Activated CD8-positive, alpha-beta T cell treated with anti-CD3 and anti-CD28 coated beads for 36 hours (primary cell): ENCODE data around the gene UBE2A. TPM values are rescaled to one million over a fixed set of nuclear protein-coding genes. Genes with fewer than 3 reads are reported as not detected.

Experiments used
- ATAC-seq: fragments of 200-7000 bp; cut with Tn5 transposase; one replicate; pipeline ENCODE4 v1.10.0; 2021; ENCODE audit warnings: mild to moderate bottlenecking, moderate library complexity
- CTCF ChIA-PET: fragments of 350-600 bp; sonication (Branson Sonifier 250); formaldehyde crosslinking; loops from one replicate; lab custom pipeline; 2021; ENCODE audit warnings: antibody characterized with exemption; lab: Charles Lee
- POLR2A ChIA-PET: fragments of 350-600 bp; sonication (Branson Sonifier 250); formaldehyde crosslinking; loops from one replicate; lab custom pipeline; 2021; ENCODE audit warnings: antibody characterized with exemption; lab: Charles Lee
- DNase-seq: peaks from one replicate; pipeline ENCODE4 v3.0.0-alpha.2; 2020
- H3K27ac Mint-ChIP-seq: one replicate; pipeline ENCODE4 v1.8.0; 2021; ENCODE audit warnings: mild to moderate bottlenecking, mixed read lengths
- H3K27me3 Mint-ChIP-seq: one replicate; pipeline ENCODE4 v1.8.0; 2021; ENCODE audit warnings: mixed read lengths
- H3K36me3 Mint-ChIP-seq: one replicate; pipeline ENCODE4 v1.8.0; 2021; ENCODE audit warnings: low read depth, mixed read lengths
- H3K4me1 Mint-ChIP-seq: one replicate; pipeline ENCODE4 v1.8.0; 2021; ENCODE audit warnings: low read depth, mixed read lengths
- H3K4me3 Mint-ChIP-seq: one replicate; pipeline ENCODE4 v1.8.0; 2021; ENCODE audit warnings: mild to moderate bottlenecking, moderate library complexity, mixed read lengths
- H3K9me3 Mint-ChIP-seq: one replicate; pipeline ENCODE4 v1.8.0; 2021; ENCODE audit warnings: mixed read lengths
- intact Hi-C: fragments of 100-400 bp; cut with micrococcal nuclease; formaldehyde crosslinking; loops from one replicate; pipeline ENCODE4 v1.10.0; 2022
- total RNA-seq, 2 experiments: library from RNA; stranded (reverse); gene quantifications; one replicate each; pipeline ENCODE4 v1.2.3, GENCODE V29; 2021
- TF ChIP-seq, protein P1 (sequence below): fragments of 200-600 bp; IDR thresholded peaks from one replicate; pipeline ENCODE4 v1.8.0; 2022; ENCODE audit warnings: antibody characterized with exemption, mild to moderate bottlenecking

Gene UBE2A
- total RNA-seq, 2 experiments from 2014 or later: 50.9 to 52.4 TPM

DNA sequence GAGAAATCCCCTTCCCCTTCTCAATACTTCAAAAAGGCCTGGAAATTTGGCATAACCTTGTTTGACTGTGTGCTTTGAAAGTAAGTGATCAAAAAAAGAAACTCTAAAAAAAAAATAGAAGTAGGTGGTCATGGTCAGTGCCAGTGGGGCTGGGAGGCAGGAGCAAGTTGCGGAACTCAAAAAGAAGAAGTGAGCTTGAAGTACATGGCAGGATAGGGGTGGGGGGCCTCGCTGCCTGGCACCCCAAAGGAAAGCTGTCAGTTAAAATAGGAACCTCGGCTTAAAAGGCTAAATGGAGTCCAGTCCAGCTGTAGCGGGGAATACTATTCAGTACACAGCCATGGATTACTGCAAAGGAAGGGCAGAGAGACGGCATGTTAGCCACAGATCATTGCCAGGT, 44.1 kb downstream of the UBE2A start:
- peak overlapping the region; percentile 25 for H3K27ac Mint-ChIP-seq
- peaks cover 8% of the 10 kb centered on the region for H3K4me1 Mint-ChIP-seq
- ATAC-seq (no peak), DNase-seq (no peak)
- intact Hi-C loops: no loop called here
- no peak overlapping the region for H3K4me3 Mint-ChIP-seq
- ChIA-PET CTCF (interaction anchor here (1.5 to 1.7 kb wide), 2 partner anchors 9 to 12 kb away, joined by 5 to 11 read pairs; partner anchors contain the start of gene NKRF), POLR2A (interaction anchor here (0.6 to 3.0 kb wide), 2 partner anchors 12 to 28 kb away, joined by 3 to 11 read pairs; partner anchors contain the start of gene NKRF)
- no peaks in the 10 kb centered on the region for H3K27me3 Mint-ChIP-seq
- no peaks in the 10 kb centered on the region for H3K9me3 Mint-ChIP-seq
- TF ChIP-seq, protein P1, sequence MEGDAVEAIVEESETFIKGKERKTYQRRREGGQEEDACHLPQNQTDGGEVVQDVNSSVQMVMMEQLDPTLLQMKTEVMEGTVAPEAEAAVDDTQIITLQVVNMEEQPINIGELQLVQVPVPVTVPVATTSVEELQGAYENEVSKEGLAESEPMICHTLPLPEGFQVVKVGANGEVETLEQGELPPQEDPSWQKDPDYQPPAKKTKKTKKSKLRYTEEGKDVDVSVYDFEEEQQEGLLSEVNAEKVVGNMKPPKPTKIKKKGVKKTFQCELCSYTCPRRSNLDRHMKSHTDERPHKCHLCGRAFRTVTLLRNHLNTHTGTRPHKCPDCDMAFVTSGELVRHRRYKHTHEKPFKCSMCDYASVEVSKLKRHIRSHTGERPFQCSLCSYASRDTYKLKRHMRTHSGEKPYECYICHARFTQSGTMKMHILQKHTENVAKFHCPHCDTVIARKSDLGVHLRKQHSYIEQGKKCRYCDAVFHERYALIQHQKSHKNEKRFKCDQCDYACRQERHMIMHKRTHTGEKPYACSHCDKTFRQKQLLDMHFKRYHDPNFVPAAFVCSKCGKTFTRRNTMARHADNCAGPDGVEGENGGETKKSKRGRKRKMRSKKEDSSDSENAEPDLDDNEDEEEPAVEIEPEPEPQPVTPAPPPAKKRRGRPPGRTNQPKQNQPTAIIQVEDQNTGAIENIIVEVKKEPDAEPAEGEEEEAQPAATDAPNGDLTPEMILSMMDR: no peak
- H3K36me3 Mint-ChIP-seq: peaks cover 6% of the 10 kb centered on the region

GRCh38 chrX:119622356-119623232, 48.2 kb downstream of the UBE2A start:
- CTCF ChIA-PET: interaction anchor here (1.4 kb wide), 1 partner anchor 13 kb away, joined by 6 read pairs; no protein-coding TSS in a partner anchor
- no peak for ATAC-seq
- Mint-ChIP-seq H3K4me1 (peaks cover 4% of the 10 kb centered on the region), H3K36me3 (peaks cover 10% of the 10 kb centered on the region), H3K9me3 (no peaks in the 10 kb centered on the region), H3K27ac (peak overlapping the region; percentile 25), H3K27me3 (no peaks in the 10 kb centered on the region), H3K4me3 (no peak overlapping the region)
- POLR2A ChIA-PET: no interaction called here
- intact Hi-C loops: no loop called here
- DNase-seq: no peak
- TF ChIP-seq, protein P1: no peak

- ChIA-PET CTCF (interaction anchor here (2.2 kb wide), 1 partner anchor 14 kb away, joined by 5 read pairs; no protein-coding TSS in a partner anchor), POLR2A (no interaction called here)
- TF ChIP-seq, protein P1: no peak
- Mint-ChIP-seq H3K9me3 (no peaks in the 10 kb centered on the region), H3K4me1 (peaks cover 2% of the 10 kb centered on the region), H3K4me3 (no peak overlapping the region), H3K27ac (no peak overlapping the region), H3K36me3 (peaks cover 17% of the 10 kb centered on the region), H3K27me3 (no peaks in the 10 kb centered on the region)
- DNase-seq: no peak
- intact Hi-C loops: no loop called here
- no peak for ATAC-seq
These were observed 50.1 kb downstream of the UBE2A start for GRCh38 chrX:119624417-119624816.

- POLR2A ChIA-PET: no interaction called here
- no peaks in the 10 kb centered on the region for H3K27me3 Mint-ChIP-seq
- TF ChIP-seq, protein P1: no peak
- no peak for ATAC-seq
- peaks cover 19% of the 10 kb centered on the region for H3K36me3 Mint-ChIP-seq
- intact Hi-C loops: no loop called here
- H3K4me1 Mint-ChIP-seq: no peaks in the 10 kb centered on the region
- CTCF ChIA-PET: interaction anchor here (1.6 to 2.2 kb wide), 2 partner anchors 15 to 105 kb away, joined by 4 to 5 read pairs; no protein-coding TSS in a partner anchor
- no peaks in the 10 kb centered on the region for H3K9me3 Mint-ChIP-seq
- H3K4me3 Mint-ChIP-seq: no peak overlapping the region
- peak overlapping the region; percentile 66 for H3K27ac Mint-ChIP-seq
- DNase-seq: no peak
These were observed 50.7 kb downstream of the UBE2A start for GRCh38 chrX:119624951-119625668.
